ENCODE data around the gene GSAP. TPM values are rescaled to one million over a fixed set of nuclear protein-coding genes. Genes with fewer than 3 reads are reported as not detected.

GSAP gene
- total and polyA plus RNA-seq, 2 of the 4 experiments (the other 2 are of a cell fraction) = 1.6 to 1.8 TPM

DNA sequence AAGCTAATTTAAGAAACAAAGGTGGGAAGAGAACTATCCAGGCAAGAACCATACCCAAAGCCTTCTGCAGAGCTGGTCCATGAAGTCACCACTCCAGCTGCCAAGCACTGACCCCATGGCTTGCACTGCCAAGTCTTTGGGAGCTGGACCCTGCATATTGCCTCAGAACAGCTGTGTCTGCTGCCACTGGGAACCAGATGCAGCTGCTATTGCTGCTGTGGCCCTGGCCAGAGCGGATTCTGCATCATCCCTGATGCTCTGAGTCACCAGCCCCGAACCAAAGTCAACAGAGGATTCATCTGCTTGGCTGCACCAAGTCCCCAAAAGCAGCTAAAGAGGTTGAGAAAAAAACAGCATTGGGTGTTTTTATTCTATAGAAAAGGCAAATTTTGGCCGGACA is 39.2 kb upstream of the GSAP start:
- no peak overlapping the region for H3K23ac ChIP-seq (ENCODE audit: low read depth, low read length)
- H3K4me1 ChIP-seq (ENCODE audit: control insufficient read depth, insufficient read depth, low read length) = peaks cover 9% of the 10 kb centered on the region
- H4K91ac ChIP-seq (ENCODE audit: insufficient read depth, low read depth, low read length) = no peak overlapping the region
- peak overlapping the region; percentile 16 for H2BK5ac ChIP-seq (ENCODE audit: low read depth, low read length, poor library complexity, severe bottlenecking)
- H4K5ac ChIP-seq (ENCODE audit: low read depth, low read length) = no peak overlapping the region
- H4K8ac ChIP-seq (ENCODE audit: low read depth in 2 of 2, low read length in 2 of 2) = no peak overlapping the region
- ATAC-seq (ENCODE audit: low read depth) (peak; percentile 91), DNase-seq (peak; percentile 97)
- H3K27me3 ChIP-seq (ENCODE audit: control insufficient read depth, insufficient read depth, low read length) = no peaks in the 10 kb centered on the region
- in situ Hi-C loops (cut with MboI; ENCODE audit: low sequenced_read_pairs) = no loop called here
- H2AK9ac ChIP-seq (replicated peaks; ENCODE audit: low read depth, low read length, poor library complexity) = no peak overlapping the region
- H3K18ac ChIP-seq (ENCODE audit: low read depth, low read length) = peak overlapping the region; percentile 22; the same call in 1 of the 2 replicates
- H3K27ac ChIP-seq (ENCODE audit: insufficient read depth, low read length) = no peak overlapping the region
- no peak overlapping the region for H2BK15ac ChIP-seq (ENCODE audit: low read depth, low read length)
- no TSS peak for BruUV-seq (replicated peaks)
- H3K4me2 ChIP-seq (ENCODE audit: low read depth, low read length) = no peak overlapping the region
- H3K56ac ChIP-seq (ENCODE audit: extremely low read depth, insufficient read depth, low read length) = no peak overlapping the region
- no peak overlapping the region for H3K9ac ChIP-seq (ENCODE audit: low read depth, low read length)
- H3K4me3 ChIP-seq (ENCODE audit: insufficient read depth, low read depth, low read length) = no peak overlapping the region
- H2AFZ ChIP-seq (replicated peaks; ENCODE audit: low read length, poor library complexity) = no peak overlapping the region
- H3K79me1 ChIP-seq (ENCODE audit: low read depth in 1 of 2, low read length in 2 of 2) = no peaks in the 10 kb centered on the region
- no peak overlapping the region for H2AK5ac ChIP-seq (ENCODE audit: low read depth, low read length)
- dilution Hi-C loops (cut with HindIII; ENCODE audit: low sequenced_read_pairs, unreplicated experiment) = no loop called here
- TF ChIP-seq CEBPB (IDR thresholded peaks at IDR 0.05; ENCODE audit: low read depth, low read length) (peak; percentile 91), CHD1 (IDR thresholded peaks at IDR 0.05; ENCODE audit: low read depth, low read length) (no peak), ELK1 (IDR thresholded peaks at IDR 0.05; ENCODE audit: borderline replicate concordance, low read depth, low read length) (no peak), RCOR1 (IDR thresholded peaks at IDR 0.05; ENCODE audit: insufficient replicate concordance, low read length) (peak; percentile 91), BHLHE40 (IDR thresholded peaks at IDR 0.05; ENCODE audit: low read depth, low read length) (0 out of 2 replicates have a peak, but pooled peaks have one; percentile 29), FOS (IDR thresholded peaks at IDR 0.05; ENCODE audit: low read depth, low read length) (peak; percentile 93), NFE2L2 (IDR thresholded peaks at IDR 0.05; ENCODE audit: low read depth, low read length) (no peak), MXI1 (IDR thresholded peaks at IDR 0.05; ENCODE audit: borderline replicate concordance, low read depth, low read length) (no peak)
- CTCF ChIA-PET = interaction anchor here (1.2 to 1.7 kb wide), 3 partner anchors 11 to 49 kb away, joined by 3 to 5 read pairs (median 5); no protein-coding TSS in a partner anchor
- H3K4ac ChIP-seq (ENCODE audit: low read depth, low read length) = no peak overlapping the region
- no peak overlapping the region for H2BK20ac ChIP-seq (ENCODE audit: low read depth, low read length)
- POLR2A ChIA-PET (ENCODE audit: unreplicated experiment) = no interaction called here
- no peaks in the 10 kb centered on the region for H4K20me1 ChIP-seq (ENCODE audit: insufficient read depth, low read length)
- no peaks in the 10 kb centered on the region for H3K36me3 ChIP-seq (ENCODE audit: control insufficient read depth, insufficient read depth, low read length)
- intact Hi-C loops (cut with micrococcal nuclease) = no loop called here
- no peaks in the 10 kb centered on the region for H3K9me3 ChIP-seq (ENCODE audit: control insufficient read depth, insufficient read depth, low read length)
- peaks cover 4% of the 10 kb centered on the region for H3K9me1 ChIP-seq (ENCODE audit: insufficient read depth, low read length)
- no peak overlapping the region for H2BK120ac ChIP-seq (ENCODE audit: low read depth, low read length)
- WGBS, 2 experiments (ENCODE audit: extremely low coverage in 2 of 2, insufficient read length in 1 of 2) = 0% methylated on average over 1 of the region's 3 CpGs; no CpG with 5 or more reads in 1 of the 2 experiments
- H3K14ac ChIP-seq (replicated peaks; ENCODE audit: low read depth, low read length) = no peak overlapping the region

All from IMR-90 (cell line).